Skeletal muscle satellite cell (primary cell): ENCODE results near the gene SH3RF1.

Experiments used
- H3K27me3 ChIP-seq: 2 replicates; pipeline ENCODE4 v1.7.0; 2013; ENCODE audit warnings: low read length; ENCODE audit not compliant: control insufficient read depth, insufficient read depth
- H3K36me3 ChIP-seq: 2 replicates; pipeline ENCODE4 v1.7.0; 2013; ENCODE audit warnings: mild to moderate bottlenecking, control low read depth, low read length; ENCODE audit not compliant: insufficient read depth
- H3K4me1 ChIP-seq: 2 replicates; pipeline ENCODE4 v1.7.0; 2013; ENCODE audit warnings: low read length; ENCODE audit not compliant: control insufficient read depth, insufficient read depth
- H3K4me2 ChIP-seq: 2 replicates; pipeline ENCODE4 v1.7.0; 2013; ENCODE audit warnings: mild to moderate bottlenecking, low read length
- H3K4me3 ChIP-seq: 2 replicates; pipeline ENCODE4 v1.7.0; 2013; ENCODE audit warnings: low read length
- H3K9ac ChIP-seq: 2 replicates; pipeline ENCODE4 v1.7.0; 2013; ENCODE audit warnings: mild to moderate bottlenecking, low read depth, low read length, moderate library complexity
- H3K9me3 ChIP-seq: replicated peaks from 2 replicates; pipeline ENCODE4 v1.7.0; 2013; ENCODE audit warnings: mild to moderate bottlenecking, control low read depth, low read length

Gene SH3RF1

DNA sequence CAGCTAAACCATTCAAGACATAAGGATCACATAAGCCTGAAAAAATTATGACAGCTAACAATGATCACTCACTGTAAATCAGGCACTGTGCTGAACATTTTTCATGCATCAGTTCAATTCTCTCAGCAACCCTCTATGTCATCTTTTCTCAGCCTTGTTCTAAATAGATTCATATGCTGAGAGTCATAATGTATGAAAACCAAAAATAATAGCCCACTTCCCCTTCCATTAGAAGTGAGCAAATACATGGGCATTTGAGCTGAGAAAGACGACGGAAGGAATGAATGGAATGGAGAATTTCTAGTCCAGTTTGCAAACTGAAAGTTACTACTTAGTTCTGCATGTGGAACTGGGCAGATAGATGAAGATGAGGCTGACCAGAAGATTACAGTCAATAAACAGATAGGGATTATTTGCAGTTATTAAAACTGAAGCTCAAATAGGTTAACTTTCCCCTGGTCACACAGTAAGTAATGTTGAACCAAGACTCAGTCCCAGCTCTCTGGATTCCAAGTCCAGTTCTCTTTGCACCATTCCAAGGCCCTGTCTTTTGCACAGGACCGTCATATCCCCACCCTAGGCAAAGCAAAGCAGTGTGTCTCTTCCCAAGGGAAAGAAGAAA lies 1.6 kb upstream of the SH3RF1 start:
- Histone ChIP-seq H3K4me1 (peaks cover 23% of the 10 kb centered on the region), H3K9me3 (no peaks in the 10 kb centered on the region), H3K4me3 (peak overlapping the region; percentile 89), H3K9ac (peak overlapping the region; percentile 99), H3K4me2 (peak overlapping the region; percentile 78), H3K27me3 (no peaks in the 10 kb centered on the region), H3K36me3 (peaks cover 4% of the 10 kb centered on the region)

DNA sequence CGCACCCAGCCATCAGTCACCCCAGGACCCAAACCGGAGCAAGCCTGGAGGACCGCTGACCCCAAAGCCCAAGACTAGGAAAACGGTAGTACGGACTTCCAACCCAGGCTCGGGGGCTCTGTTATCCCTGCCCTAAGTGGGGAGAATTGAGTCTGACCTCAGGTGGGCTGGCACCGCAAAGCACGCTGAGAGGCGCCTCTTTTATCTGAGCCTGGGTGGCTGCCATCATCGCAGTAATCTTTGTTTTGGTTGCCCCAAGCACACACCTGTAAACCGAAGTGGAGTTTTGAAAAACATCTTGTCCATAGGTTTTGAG lies 894 bp upstream of the SH3RF1 start:
- Histone ChIP-seq H3K36me3 (peaks cover 8% of the 10 kb centered on the region), H3K4me2 (peak overlapping the region; percentile 78), H3K9me3 (no peaks in the 10 kb centered on the region), H3K4me1 (peaks cover 28% of the 10 kb centered on the region), H3K27me3 (no peaks in the 10 kb centered on the region), H3K9ac (peak overlapping the region; percentile 99), H3K4me3 (peak overlapping the region; percentile 89)

DNA sequence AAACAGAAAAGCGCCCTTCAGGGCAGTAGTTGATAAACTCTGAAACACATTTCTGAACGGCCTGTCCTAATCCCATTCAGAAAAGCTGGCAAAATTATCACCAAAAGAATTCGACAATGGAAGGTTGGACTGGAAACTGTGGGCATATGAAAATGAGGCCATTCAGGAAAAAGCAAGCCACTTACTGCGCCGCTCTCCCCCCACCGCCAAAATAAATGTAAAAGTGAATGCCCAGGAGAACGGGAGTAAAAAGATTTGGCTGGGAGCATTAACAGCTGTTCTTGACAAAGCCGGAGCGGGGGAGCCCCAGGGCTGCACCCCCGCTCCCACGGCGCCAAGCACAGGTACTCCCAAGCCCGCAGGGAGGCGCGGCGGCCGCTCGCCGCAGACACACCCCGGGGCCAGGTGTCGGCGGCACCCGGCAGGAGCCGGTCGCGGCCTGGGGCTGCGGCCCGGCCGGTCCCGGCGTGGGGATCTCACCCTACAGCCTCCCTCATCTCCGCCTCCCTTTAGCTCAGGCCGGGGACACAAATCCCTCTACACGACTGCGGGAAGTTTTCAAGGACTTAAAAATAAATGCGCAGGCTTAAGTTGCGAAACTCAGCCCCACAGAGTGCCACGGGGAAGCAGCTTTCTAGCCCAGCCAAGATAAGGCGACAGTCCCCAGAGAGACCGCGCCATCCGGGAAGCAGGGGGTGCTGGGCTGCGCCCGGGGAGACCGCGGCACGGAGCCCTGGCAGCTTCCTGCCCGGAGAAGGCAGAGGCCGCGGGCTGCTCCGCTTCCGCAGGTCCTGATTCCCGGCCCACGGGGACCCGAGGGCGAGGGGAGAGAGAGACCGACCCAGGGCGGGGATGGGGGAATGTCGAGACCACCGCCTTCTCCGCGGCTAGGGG lies 593 bp downstream of the SH3RF1 start:
- no peaks in the 10 kb centered on the region for H3K27me3 ChIP-seq
- H3K4me1 ChIP-seq: peaks cover 35% of the 10 kb centered on the region

DNA sequence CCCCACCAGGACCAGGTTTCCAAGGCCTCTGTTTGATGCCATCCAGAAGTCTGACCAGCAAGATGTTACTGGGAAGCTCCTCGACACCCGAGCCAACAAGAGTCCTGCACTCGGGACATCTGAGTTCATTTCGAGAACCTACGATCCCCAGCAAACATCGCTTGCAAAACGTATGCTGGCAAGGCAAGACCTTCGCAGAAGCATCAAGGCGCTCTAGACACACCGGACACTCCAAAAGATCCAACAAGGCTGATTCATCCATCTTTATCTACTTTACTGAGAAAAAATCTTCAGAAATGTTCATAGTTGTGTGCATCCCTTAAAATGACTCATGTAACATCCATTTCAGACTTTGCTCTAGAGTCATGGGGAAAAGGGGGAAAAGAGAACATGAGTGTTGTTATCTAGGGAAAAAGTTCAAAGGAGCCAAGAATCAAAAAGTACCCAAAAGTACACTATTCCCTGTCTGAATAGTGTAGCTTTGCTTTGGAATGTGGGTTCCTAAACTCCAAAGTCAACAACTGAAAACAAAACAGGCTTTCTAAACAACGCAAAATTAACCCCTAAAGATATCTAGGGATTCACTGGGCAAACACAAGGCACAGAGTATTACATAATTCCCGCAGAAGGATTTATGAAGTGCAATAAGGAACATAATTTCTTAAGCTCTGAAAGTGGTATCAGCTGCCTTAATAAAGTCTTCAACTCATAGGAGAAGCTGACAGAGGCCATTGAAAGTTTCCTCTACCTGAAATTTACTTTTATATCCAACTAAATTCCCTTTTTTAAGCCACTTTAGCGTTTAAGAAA lies 1.6 kb downstream of the SH3RF1 start:
- Histone ChIP-seq H3K4me3 (peak overlapping the region; percentile 89), H3K9me3 (no peaks in the 10 kb centered on the region), H3K36me3 (peaks cover 29% of the 10 kb centered on the region), H3K9ac (peak overlapping the region; percentile 99), H3K4me1 (peaks cover 35% of the 10 kb centered on the region), H3K4me2 (peak overlapping the region; percentile 78), H3K27me3 (no peaks in the 10 kb centered on the region)

More for the DNA sequence above, 593 bp downstream of the SH3RF1 start:
- no peaks in the 10 kb centered on the region for H3K9me3 ChIP-seq
- H3K9ac ChIP-seq: peak overlapping the region; percentile 99
- peaks cover 19% of the 10 kb centered on the region for H3K36me3 ChIP-seq
- H3K4me3 ChIP-seq: peak overlapping the region; percentile 89
- peak overlapping the region; percentile 78 for H3K4me2 ChIP-seq

DNA sequence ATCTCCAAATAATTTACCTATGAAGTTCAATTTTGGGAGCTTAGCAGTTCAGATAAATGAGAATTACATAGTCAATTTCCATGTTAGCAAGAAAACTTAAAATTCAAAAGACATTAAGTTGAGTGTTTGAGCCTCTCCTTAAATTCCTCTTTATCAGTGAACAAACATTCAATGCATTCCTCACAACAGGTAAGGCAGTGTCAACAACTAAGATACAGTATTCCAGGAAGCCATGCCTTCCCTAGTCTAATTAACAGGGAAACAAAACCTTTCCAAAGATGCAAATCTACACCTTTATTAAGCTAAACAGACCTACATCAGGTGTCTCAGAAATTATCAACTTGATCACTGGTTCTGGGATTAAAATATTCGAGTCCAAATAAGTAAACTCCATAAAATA lies 3.7 kb downstream of the SH3RF1 start:
- Histone ChIP-seq H3K4me1 (peaks cover 23% of the 10 kb centered on the region), H3K27me3 (no peaks in the 10 kb centered on the region), H3K9ac (peak overlapping the region; percentile 65), H3K36me3 (peaks cover 45% of the 10 kb centered on the region), H3K9me3 (no peaks in the 10 kb centered on the region), H3K4me3 (peak overlapping the region; percentile 52), H3K4me2 (peak overlapping the region; percentile 78)

DNA sequence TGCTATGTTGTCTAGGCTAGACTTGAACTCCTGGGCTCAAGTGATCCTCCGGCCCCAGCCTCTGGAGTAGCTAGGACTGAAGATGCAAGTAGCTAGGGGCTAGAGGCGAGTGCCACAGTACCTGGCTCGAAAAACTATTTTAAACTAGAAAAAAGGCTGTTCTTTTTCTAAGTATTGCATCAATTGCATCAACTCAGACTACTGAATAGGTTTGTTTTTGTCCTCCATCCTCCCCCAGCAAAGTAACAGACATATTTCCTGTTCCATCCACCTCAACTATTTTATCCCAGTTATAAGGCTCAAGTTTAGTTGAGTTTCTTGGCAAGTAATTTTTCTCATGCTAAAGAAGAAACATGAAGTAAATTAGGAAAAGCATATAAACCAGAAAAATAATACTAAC lies 4.1 kb downstream of the SH3RF1 start:
- Histone ChIP-seq H3K9ac (peak overlapping the region; percentile 65), H3K4me1 (peaks cover 19% of the 10 kb centered on the region), H3K9me3 (no peaks in the 10 kb centered on the region), H3K36me3 (peaks cover 45% of the 10 kb centered on the region), H3K27me3 (no peaks in the 10 kb centered on the region), H3K4me3 (peak overlapping the region; percentile 52), H3K4me2 (peak overlapping the region; percentile 78)

DNA sequence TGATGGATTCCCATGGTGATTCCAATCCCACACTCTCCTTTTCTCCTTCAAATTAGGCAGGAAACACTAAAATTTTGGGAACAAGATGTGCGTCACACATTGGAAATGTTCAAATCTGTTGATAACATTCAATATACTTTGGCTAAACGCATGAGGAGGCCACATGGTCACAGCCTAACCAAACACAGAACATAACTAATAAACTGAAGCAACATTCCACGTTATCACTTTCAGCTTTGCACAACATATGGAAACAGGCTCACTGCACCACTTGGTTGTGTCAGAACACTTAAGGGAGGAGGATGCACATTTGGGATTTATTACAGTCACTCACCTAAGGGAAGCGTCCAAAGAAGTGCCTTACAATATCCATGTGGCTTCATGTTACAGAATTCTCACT lies 4.7 kb downstream of the SH3RF1 start:
- Histone ChIP-seq H3K27me3 (no peaks in the 10 kb centered on the region), H3K4me2 (peak overlapping the region; percentile 51), H3K36me3 (peaks cover 50% of the 10 kb centered on the region), H3K9ac (no peak overlapping the region), H3K4me1 (peaks cover 20% of the 10 kb centered on the region), H3K9me3 (no peaks in the 10 kb centered on the region), H3K4me3 (no peak overlapping the region)

DNA sequence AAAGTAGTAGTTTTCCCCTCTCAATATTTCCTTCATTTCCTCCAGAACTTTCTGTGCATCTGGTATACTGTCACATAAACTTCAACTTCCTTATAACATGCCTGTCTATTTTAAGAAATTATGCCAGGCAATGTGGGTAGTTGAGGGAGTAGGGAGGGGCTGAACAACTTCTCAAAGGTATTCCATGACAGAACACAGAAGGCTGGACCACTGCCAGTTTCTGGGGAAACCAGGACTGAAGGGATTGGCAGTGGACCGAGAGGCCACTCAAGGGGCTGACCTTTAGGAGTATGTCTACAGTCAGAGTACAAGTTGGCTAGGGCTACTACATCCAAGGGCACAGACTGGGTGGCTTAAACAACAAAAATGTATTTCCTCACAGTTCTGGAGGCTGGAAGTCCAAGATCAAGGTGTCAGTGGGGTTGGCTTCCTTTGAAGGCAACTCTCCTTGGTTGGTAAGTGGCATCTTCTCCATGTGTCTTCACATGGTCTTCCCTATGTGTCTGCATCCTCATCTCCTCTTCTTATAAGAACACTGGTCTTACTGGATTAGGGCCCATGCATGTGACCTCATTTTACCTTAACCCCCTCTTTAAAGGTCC lies 6.9 kb downstream of the SH3RF1 start:
- H3K9ac ChIP-seq: no peak overlapping the region
- no peak overlapping the region for H3K4me2 ChIP-seq
- no peak overlapping the region for H3K4me3 ChIP-seq
- peaks cover 37% of the 10 kb centered on the region for H3K4me1 ChIP-seq
- no peaks in the 10 kb centered on the region for H3K9me3 ChIP-seq
- peaks cover 52% of the 10 kb centered on the region for H3K36me3 ChIP-seq
- H3K27me3 ChIP-seq: no peaks in the 10 kb centered on the region

DNA sequence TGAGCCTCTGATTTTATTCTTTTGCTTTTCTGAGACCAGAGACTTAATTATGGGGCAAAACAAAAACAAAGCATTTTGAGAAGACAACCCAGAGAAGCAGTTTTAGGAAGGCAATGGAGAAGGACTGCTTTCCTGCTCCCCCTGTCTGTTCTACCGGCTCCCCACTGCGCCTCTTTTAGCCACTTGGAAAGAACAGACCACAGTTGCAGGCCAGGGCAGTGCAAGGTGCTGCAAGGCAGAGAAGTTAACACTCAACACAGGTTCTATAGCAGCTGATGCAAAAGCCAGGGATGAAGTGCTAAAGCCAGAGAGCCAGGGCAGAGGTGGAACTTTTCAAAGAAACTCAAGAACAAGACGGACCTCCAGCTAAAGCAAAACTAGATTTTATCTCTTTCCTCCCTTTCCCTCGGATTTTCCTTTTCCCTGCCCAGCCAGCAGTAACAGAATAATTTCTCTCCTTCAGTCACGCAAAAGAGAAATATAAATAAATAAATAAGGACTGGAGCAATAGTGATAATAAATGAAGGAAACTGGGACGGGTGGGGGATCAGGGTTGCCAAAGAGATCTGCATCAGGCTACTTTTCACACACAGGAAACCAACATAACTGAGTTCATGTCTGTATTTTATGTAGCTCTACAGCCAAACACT lies 10.4 kb downstream of the SH3RF1 start:
- H3K36me3 ChIP-seq: peaks cover 39% of the 10 kb centered on the region
- no peaks in the 10 kb centered on the region for H3K27me3 ChIP-seq
- H3K9me3 ChIP-seq: no peaks in the 10 kb centered on the region
- peak overlapping the region; percentile 33 for H3K4me2 ChIP-seq
- H3K9ac ChIP-seq: no peak overlapping the region
- H3K4me1 ChIP-seq: peaks cover 57% of the 10 kb centered on the region
- H3K4me3 ChIP-seq: no peak overlapping the region

DNA sequence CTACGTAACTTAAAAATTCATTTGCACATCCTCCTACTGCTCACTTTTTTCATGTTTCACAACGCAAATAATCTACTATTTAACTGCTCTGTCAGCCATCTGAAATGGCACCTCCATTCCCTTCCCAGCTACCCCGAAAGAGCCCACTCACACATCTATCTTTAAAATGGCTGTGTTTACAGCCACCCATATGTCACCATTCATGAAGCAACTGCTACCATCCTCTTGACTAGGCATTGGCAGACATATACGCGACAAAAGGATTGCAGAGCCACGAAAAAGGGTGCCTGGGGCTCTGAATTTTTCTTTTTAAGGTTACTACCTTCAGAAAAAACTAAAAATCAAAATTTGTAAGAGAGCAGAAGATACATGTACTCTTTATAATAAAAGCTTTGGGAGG lies 11.5 kb downstream of the SH3RF1 start:
- no peaks in the 10 kb centered on the region for H3K9me3 ChIP-seq
- no peaks in the 10 kb centered on the region for H3K27me3 ChIP-seq
- H3K9ac ChIP-seq: no peak overlapping the region
- H3K4me1 ChIP-seq: peaks cover 67% of the 10 kb centered on the region
- H3K36me3 ChIP-seq: peaks cover 28% of the 10 kb centered on the region
- H3K4me3 ChIP-seq: no peak overlapping the region
- H3K4me2 ChIP-seq: no peak overlapping the region

DNA sequence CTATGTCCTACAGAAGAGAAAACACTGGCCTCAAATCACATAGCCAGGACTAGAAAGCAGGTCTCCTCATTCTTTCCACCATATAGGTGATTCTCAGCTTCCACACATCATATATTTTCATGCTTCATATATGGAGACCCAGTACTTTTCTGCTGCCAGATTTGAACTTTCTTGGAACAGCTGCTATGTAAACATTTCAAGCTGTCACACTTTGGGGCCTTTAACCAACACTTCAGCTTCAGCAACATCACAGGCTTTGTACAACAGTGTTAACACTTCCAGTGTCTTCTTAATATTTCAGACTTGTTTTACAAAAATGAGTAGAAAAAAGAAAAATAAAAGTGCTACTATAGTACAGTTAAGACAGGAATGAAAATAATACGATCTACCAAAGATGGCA lies 12.6 kb downstream of the SH3RF1 start:
- Histone ChIP-seq H3K27me3 (no peaks in the 10 kb centered on the region), H3K4me2 (peak overlapping the region; percentile 76), H3K9me3 (no peaks in the 10 kb centered on the region), H3K9ac (peak overlapping the region; percentile 79), H3K4me1 (peaks cover 79% of the 10 kb centered on the region), H3K36me3 (peaks cover 17% of the 10 kb centered on the region), H3K4me3 (no peak overlapping the region)
